HEK293 (cell line): ENCODE measurements around the gene ADAMTSL3.

Experiments used
- CTCF ChIA-PET: fragments of 350-600 bp; formaldehyde crosslinking; extraction: SDS; loops from one replicate; lab custom pipeline; 2021; ENCODE audit warnings: antibody characterized with exemption; lab: Yijun Ruan, JAX
- POLR2A ChIA-PET: fragments of 300-600 bp; formaldehyde crosslinking; extraction: SDS; loops from one replicate; lab custom pipeline; 2020; ENCODE audit warnings: antibody characterized with exemption, inconsistent platforms; lab: Yijun Ruan, JAX
- H3K27ac ChIP-seq: fragments of 200-500 bp; sonication (Bioruptor generic); 2 replicates; pipeline ENCODE4 v1.5.1; 2014; ENCODE audit warnings: low read depth, low read length, control low read depth, inconsistent platforms; ENCODE audit errors: extremely low read depth
- H3K36me3 ChIP-seq, 2 experiments: fragments of 200-500 bp in 1 of 2; sonication (Bioruptor generic) in 1 of 2; 1 replicate in 1 of 2; 2 replicates in 1 of 2; pipeline ENCODE4 v1.5.1; 2014 to 2017; ENCODE audit warnings: inconsistent platforms in 2 of 2, low read length in 2 of 2; ENCODE audit not compliant: control insufficient read depth in 2 of 2, insufficient read depth in 1 of 2
- H3K4me1 ChIP-seq: fragments of 200-500 bp; sonication (Bioruptor generic); 2 replicates; pipeline ENCODE4 v1.5.1; 2014; ENCODE audit warnings: mild to moderate bottlenecking, low read length, inconsistent platforms; ENCODE audit not compliant: control insufficient read depth, insufficient read depth
- H3K4me3 ChIP-seq: 2 replicates; pipeline ENCODE4 v1.5.1; 2011; ENCODE audit warnings: low read depth, mild to moderate bottlenecking, control low read depth, low read length, moderate library complexity
- H3K9me3 ChIP-seq: fragments of 200-500 bp; sonication (Bioruptor generic); 2 replicates; pipeline ENCODE4 v1.5.1; 2014; ENCODE audit warnings: low read depth, low read length, inconsistent platforms; ENCODE audit not compliant: control insufficient read depth, insufficient read depth
- BCL11B ChIP-seq: fragments of 450-650 bp; formaldehyde crosslinking; IDR thresholded peaks from 2 replicates; pipeline ENCODE4 v1.5.1; 2016; ENCODE audit warnings: low read depth, missing biosample characterization, missing genetic modification characterization
- KLF7 ChIP-seq: fragments of 450-650 bp; formaldehyde crosslinking; IDR thresholded peaks from 2 replicates; pipeline ENCODE4 v1.5.1; 2016; ENCODE audit warnings: missing biosample characterization, missing genetic modification characterization, borderline replicate concordance
- OVOL3 ChIP-seq: fragments of 450-650 bp; formaldehyde crosslinking; IDR thresholded peaks from 2 replicates; pipeline ENCODE4 v1.5.1; 2016; ENCODE audit warnings: missing biosample characterization, missing genetic modification characterization
- TRIM28 ChIP-seq: IDR thresholded peaks from 2 replicates; pipeline ENCODE4 v1.6.1; 2011; ENCODE audit warnings: low read length, control low read depth, borderline replicate concordance
- ZBTB17 ChIP-seq: fragments of 450-650 bp; formaldehyde crosslinking; IDR thresholded peaks from 2 replicates; pipeline ENCODE4 v1.5.1; 2016; ENCODE audit warnings: missing biosample characterization, missing genetic modification characterization
- ZEB2 ChIP-seq: fragments of 450-650 bp; formaldehyde crosslinking; IDR thresholded peaks from 2 replicates; pipeline ENCODE4 v1.5.1; 2016; ENCODE audit warnings: missing biosample characterization, missing genetic modification characterization
- ZFP41 ChIP-seq: fragments of 450-650 bp; formaldehyde crosslinking; IDR thresholded peaks from 2 replicates; pipeline ENCODE4 v1.5.1; 2016; ENCODE audit warnings: missing biosample characterization, missing genetic modification characterization, borderline replicate concordance
- ZNF354C ChIP-seq: fragments of 450-650 bp; formaldehyde crosslinking; IDR thresholded peaks from 2 replicates; pipeline ENCODE4 v1.5.1; 2016; ENCODE audit warnings: missing biosample characterization, missing genetic modification characterization, low read depth, borderline replicate concordance
- ZNF366 ChIP-seq: fragments of 450-650 bp; formaldehyde crosslinking; conservative IDR thresholded peaks from 2 replicates; pipeline ENCODE4 v1.5.1; 2016; ENCODE audit warnings: missing biosample characterization, missing genetic modification characterization
- ZNF37A ChIP-seq: fragments of 450-650 bp; IDR thresholded peaks from 2 replicates; pipeline ENCODE4 v1.5.1; 2018; ENCODE audit warnings: missing biosample characterization, missing genetic modification characterization
- ZNF394 ChIP-seq: fragments of 450-650 bp; formaldehyde crosslinking; IDR thresholded peaks from 2 replicates; pipeline ENCODE4 v1.5.1; 2016; ENCODE audit warnings: missing biosample characterization, missing genetic modification characterization, mild to moderate bottlenecking, moderate library complexity, borderline replicate concordance
- ZNF600 ChIP-seq: fragments of 450-650 bp; formaldehyde crosslinking; IDR thresholded peaks from 2 replicates; pipeline ENCODE4 v1.5.1; 2016; ENCODE audit warnings: missing biosample characterization, missing genetic modification characterization
- ZNF660 ChIP-seq: fragments of 450-650 bp; IDR thresholded peaks from 2 replicates; pipeline ENCODE4 v1.5.1; 2018; ENCODE audit warnings: missing biosample characterization, mild to moderate bottlenecking, missing genetic modification characterization
- ZNF664 ChIP-seq: fragments of 450-650 bp; formaldehyde crosslinking; IDR thresholded peaks from 2 replicates; pipeline ENCODE4 v1.5.1; 2016; ENCODE audit warnings: missing biosample characterization, missing genetic modification characterization
- TF ChIP-seq, protein P1 (sequence below): fragments of 450-650 bp; IDR thresholded peaks from 2 replicates; pipeline ENCODE4 v1.5.1; 2018; ENCODE audit warnings: missing biosample characterization, mild to moderate bottlenecking, missing genetic modification characterization
- TF ChIP-seq, protein P2 (sequence below): fragments of 450-650 bp; formaldehyde crosslinking; IDR thresholded peaks from 2 replicates; pipeline ENCODE4 v1.5.1; 2017; ENCODE audit warnings: missing biosample characterization, missing genetic modification characterization
- TF ChIP-seq, protein P3 (sequence below): fragments of 450-650 bp; formaldehyde crosslinking; optimal IDR thresholded peaks from 2 replicates; pipeline ENCODE3; 2016; ENCODE audit warnings: missing biosample characterization, mild to moderate bottlenecking, missing genetic modification characterization

Gene ADAMTSL3

DNA sequence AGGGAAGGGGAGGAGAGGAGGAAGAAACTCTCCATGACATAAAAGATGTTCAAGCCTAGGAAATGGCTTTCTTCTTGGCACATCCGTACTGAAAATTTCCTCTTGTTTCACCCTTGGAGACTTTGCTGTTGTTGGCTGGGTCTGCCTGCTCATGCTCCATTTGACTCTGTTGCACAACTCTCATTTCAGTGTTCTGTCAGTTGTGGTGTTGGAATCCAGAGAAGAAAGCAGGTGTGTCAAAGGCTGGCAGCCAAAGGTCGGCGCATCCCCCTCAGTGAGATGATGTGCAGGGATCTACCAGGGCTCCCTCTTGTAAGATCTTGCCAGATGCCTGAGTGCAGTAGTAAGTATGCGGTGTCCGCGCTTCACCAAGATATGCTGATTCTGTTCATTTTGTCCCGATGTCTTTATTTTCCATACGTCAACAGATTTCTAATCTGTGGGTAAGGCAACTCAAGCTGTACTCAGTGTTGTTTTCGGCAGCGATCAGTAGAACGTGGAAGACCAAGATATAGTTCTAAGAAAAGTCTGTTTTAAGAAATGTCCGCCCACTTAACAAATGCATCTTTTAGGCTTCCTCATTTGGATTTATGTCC lies 316.5 kb downstream of the ADAMTSL3 start:
- Histone ChIP-seq H3K4me1 (no peaks in the 10 kb centered on the region), H3K36me3 (no peaks in the 10 kb centered on the region), H3K4me3 (no peak overlapping the region), H3K27ac (no peak overlapping the region), H3K9me3 (no peaks in the 10 kb centered on the region)
- ChIA-PET POLR2A (no interaction called here), CTCF (no interaction called here)
- no peak for TF ChIP-seq ZEB2 (tag by site-specific recombination)
- no peak for TF ChIP-seq BCL11B (tag by site-specific recombination)
- no peak for TF ChIP-seq ZNF394
- TF ChIP-seq ZNF354C, result no peak
- no peak for TF ChIP-seq KLF7
- no peak for TF ChIP-seq ZNF37A (tag by site-specific recombination)

DNA sequence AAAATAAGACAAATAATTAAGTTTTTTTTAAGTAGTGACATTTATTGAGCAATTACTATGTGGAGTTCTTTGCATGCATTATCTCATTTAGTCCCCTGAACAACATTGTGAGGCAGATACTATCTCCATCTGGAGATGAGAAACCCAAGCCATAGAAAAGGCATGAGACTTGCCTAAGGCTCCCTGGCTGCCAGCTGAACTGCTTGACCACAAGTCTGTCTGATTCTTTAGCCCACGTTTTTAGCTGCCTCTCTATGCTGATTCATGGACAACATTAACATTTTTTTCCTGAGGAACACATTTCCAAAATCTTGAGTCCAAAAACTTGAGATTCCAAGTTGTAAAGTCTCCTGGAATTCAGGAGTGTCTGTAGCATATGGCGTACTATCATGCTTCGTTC lies 318.1 kb downstream of the ADAMTSL3 start:
- ChIA-PET CTCF (no interaction called here), POLR2A (no interaction called here)
- Histone ChIP-seq H3K9me3 (no peaks in the 10 kb centered on the region), H3K27ac (no peak overlapping the region), H3K4me1 (no peaks in the 10 kb centered on the region), H3K4me3 (no peak overlapping the region), H3K36me3 (no peaks in the 10 kb centered on the region)
- peak; percentile 48; the same call in 1 of the 2 replicates for TF ChIP-seq ZNF664
- TF ChIP-seq ZNF366 (tag by site-specific recombination), result no peak

DNA sequence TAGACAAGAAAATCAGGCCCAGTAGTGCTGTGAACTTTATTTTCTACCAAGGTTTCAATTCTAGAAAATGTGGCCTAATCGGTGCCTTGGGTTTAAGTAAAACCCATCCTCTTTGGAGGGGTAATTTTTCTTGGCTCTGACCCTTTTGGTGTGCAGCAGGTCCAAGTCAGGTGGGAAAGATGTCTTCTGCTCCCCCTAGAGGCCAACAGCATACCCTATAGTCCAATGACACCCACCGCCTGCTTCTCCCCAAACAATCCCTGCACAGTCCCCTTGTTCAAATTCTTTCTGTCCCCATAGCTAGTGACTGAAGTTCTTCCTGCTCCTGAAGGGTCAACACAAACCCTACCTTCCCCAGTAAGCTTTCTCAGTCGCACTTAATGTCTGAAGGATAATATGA lies 319.9 kb downstream of the ADAMTSL3 start:
- TF ChIP-seq ZBTB17 (no peak), OVOL3 (tag by site-specific recombination) (no peak), ZNF600 (tag by site-specific recombination) (no peak), ZFP41 (tag by site-specific recombination) (no peak)
- TF ChIP-seq, protein P1, sequence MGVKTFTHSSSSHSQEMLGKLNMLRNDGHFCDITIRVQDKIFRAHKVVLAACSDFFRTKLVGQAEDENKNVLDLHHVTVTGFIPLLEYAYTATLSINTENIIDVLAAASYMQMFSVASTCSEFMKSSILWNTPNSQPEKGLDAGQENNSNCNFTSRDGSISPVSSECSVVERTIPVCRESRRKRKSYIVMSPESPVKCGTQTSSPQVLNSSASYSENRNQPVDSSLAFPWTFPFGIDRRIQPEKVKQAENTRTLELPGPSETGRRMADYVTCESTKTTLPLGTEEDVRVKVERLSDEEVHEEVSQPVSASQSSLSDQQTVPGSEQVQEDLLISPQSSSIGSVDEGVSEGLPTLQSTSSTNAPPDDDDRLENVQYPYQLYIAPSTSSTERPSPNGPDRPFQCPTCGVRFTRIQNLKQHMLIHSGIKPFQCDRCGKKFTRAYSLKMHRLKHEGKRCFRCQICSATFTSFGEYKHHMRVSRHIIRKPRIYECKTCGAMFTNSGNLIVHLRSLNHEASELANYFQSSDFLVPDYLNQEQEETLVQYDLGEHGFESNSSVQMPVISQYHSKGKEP (tag by site-specific recombination), result no peak
- TF ChIP-seq, protein P2, sequence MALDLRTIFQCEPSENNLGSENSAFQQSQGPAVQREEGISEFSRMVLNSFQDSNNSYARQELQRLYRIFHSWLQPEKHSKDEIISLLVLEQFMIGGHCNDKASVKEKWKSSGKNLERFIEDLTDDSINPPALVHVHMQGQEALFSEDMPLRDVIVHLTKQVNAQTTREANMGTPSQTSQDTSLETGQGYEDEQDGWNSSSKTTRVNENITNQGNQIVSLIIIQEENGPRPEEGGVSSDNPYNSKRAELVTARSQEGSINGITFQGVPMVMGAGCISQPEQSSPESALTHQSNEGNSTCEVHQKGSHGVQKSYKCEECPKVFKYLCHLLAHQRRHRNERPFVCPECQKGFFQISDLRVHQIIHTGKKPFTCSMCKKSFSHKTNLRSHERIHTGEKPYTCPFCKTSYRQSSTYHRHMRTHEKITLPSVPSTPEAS, result no peak
- TF ChIP-seq, protein P3, sequence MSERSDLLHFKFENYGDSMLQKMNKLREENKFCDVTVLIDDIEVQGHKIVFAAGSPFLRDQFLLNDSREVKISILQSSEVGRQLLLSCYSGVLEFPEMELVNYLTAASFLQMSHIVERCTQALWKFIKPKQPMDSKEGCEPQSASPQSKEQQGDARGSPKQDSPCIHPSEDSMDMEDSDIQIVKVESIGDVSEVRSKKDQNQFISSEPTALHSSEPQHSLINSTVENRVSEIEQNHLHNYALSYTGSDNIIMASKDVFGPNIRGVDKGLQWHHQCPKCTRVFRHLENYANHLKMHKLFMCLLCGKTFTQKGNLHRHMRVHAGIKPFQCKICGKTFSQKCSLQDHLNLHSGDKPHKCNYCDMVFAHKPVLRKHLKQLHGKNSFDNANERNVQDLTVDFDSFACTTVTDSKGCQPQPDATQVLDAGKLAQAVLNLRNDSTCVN (tag by site-specific recombination), result no peak
- H3K27ac ChIP-seq, result no peak overlapping the region
- no peaks in the 10 kb centered on the region for H3K36me3 ChIP-seq
- ChIA-PET POLR2A (no interaction called here), CTCF (interaction anchor here (0.6 to 1.9 kb wide), 12 partner anchors 10 to 723 kb away, joined by 3 to 12 read pairs (median 4); no protein-coding TSS in a partner anchor)
- no peaks in the 10 kb centered on the region for H3K4me1 ChIP-seq
- H3K4me3 ChIP-seq, result no peak overlapping the region
- no peaks in the 10 kb centered on the region for H3K9me3 ChIP-seq

DNA sequence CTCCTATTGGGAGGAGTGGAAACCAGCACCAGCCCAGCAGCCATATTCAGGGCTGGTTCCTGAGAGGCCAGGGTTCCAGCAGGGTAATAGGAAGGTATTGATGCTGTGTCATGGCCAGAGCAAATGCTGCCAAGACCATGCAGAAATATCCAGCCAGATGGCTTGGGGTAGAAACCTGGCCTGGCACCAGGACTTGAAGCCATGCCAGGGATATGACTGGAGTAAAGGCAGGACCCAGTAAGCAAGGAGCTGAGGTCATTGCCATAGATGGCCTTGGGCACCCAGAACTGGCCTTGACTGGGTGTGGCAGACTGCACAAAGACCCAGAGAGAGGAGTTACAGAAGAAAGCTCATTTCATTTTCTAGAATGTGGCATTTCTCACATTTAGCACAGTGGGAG lies 324.1 kb downstream of the ADAMTSL3 start:
- no peaks in the 10 kb centered on the region for H3K4me1 ChIP-seq
- CTCF ChIA-PET, result no interaction called here
- H3K9me3 ChIP-seq, result no peaks in the 10 kb centered on the region
- H3K36me3 ChIP-seq, result no peaks in the 10 kb centered on the region
- no peak overlapping the region for H3K4me3 ChIP-seq
- TF ChIP-seq TRIM28, result no peak
- no peak for TF ChIP-seq ZNF660
- POLR2A ChIA-PET, result no interaction called here
- no peak overlapping the region for H3K27ac ChIP-seq
